Cardiac septum (tissue), 1 donor: ENCODE measurements around the gene SLAMF8. TPM values are rescaled to one million over a fixed set of nuclear protein-coding genes. Genes with fewer than 3 reads are reported as not detected.

Experiments
- DNase-seq: peaks from one replicate; pipeline ENCODE4 v3.0.0-alpha.2; 2020; ENCODE audit warnings: low spot score
- intact Hi-C: fragments of 100-400 bp; cut with DNase I; formaldehyde crosslinking; loops from one replicate; pipeline ENCODE4 v1.14.0; 2022
- total RNA-seq: library from RNA; stranded (reverse); fragmentation: NEBNext Ultra II Directional; extraction: Animal tissue kit (Norgen Biotek cat#: 25700); gene quantifications from one replicate; pipeline ENCODE4 v1.2.1, GENCODE V29; 2021
- donor health status: DM: no; HTN: no; CAD: no.

Gene SLAMF8
- total RNA-seq, 1 donor from 2014 or later = 1.5 TPM

- no peak for DNase-seq
- intact Hi-C loops = no loop called here
These were observed 35.9 kb downstream of the SLAMF8 start, which contains the start of gene VSIG8 for GRCh38 chr1:159862557-159862956. Gene VSIG8, minus strand, starts transcription at chr1:159862657. Its CDS starts 136 bp downstream, at chr1:159862521.

- DNase-seq = no peak
- intact Hi-C loops = no loop called here
These were observed 37.6 kb downstream of the SLAMF8 start for GRCh38 chr1:159864262-159864661.

- no peak for DNase-seq
- intact Hi-C loops = no loop called here
These were observed 39.4 kb downstream of the SLAMF8 start for GRCh38 chr1:159866066-159866465.

DNA sequence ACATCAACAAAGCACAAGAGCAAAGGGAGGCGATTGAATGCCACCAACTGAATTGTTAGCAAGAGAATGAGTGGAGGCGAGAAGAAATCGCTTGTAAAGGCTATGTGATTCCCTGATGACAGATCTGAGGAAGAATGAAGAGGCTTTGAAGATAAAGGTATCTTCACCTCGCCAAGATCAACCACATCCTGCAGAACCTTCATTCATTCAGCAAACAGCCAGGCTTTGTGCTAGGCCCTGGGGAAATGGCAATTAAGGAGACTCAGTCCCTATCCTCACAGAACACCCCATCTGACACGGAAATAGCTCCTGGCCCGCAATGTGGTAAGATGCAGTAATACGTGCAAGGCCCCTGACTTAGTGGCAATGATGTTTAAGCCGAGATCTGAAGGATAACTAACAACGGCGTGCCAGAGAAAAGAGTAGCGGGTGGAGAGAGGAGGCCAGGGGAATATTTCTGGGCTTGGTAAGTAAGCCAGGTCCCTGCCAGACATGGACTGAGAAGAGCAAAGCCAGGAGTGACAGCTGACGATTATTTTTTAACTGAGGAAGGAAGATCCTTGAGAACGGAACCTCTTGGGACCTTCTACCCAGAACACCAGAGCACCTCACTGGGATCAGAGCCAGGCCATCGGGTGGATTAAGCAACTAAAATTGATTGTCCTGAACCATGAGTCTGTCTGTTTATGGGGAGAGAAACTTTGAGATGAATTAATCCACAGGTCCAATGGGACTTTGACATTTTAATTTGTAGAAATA, 40.4 kb downstream of the SLAMF8 start:
- DNase-seq = no peak
- intact Hi-C loops = no loop called here

- no peak for DNase-seq
- intact Hi-C loops = no loop called here
These were observed 41.0 kb downstream of the SLAMF8 start for GRCh38 chr1:159867664-159868026.

DNA sequence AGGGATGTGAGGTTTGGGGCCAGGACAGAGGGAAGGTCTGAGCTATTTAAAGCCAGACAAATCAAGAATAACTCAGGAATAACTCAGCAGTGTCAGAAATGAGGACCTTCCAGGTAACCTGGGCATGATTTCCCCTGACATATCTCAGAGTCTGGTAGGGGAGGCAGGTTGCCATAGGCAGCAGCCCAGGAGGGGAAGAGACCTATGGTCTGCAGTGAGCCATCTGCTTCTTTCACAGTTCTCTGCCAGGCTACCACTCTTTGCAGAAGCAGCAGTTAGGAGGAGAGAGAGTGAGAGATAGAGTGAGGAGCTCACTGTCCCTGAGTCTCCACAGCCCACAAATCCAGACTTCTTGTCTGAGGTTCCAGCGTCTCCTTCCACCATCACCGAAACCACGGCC, 42.1 kb downstream of the SLAMF8 start:
- intact Hi-C loops = no loop called here
- no peak for DNase-seq

DNA sequence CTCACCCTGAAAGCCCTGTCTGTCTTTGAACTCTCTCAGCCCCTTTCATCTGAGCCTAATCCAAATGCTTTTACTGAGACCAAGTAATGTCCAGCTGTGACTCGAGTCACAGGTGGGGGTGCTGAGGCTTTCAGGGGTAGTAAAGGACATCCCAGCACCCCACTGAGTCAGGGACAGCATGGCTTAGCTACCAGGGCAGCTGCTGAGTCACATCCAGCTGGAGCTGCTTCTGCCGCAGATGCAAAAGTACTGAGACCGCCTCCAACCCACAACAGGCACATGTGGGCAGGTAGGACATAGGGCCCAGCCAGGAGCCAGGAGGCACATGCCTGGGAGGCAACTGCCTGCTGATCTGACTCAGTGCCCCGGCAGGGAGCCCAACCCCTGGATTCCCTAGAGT, 42.5 kb downstream of the SLAMF8 start:
- no peak for DNase-seq
- intact Hi-C loops = no loop called here

GRCh38 chr1:159869607-159870006, 42.9 kb downstream of the SLAMF8 start:
- DNase-seq = no peak
- intact Hi-C loops = no loop called here

GRCh38 chr1:159870704-159871103, 44.0 kb downstream of the SLAMF8 start:
- no peak for DNase-seq
- intact Hi-C loops = no loop called here

DNA sequence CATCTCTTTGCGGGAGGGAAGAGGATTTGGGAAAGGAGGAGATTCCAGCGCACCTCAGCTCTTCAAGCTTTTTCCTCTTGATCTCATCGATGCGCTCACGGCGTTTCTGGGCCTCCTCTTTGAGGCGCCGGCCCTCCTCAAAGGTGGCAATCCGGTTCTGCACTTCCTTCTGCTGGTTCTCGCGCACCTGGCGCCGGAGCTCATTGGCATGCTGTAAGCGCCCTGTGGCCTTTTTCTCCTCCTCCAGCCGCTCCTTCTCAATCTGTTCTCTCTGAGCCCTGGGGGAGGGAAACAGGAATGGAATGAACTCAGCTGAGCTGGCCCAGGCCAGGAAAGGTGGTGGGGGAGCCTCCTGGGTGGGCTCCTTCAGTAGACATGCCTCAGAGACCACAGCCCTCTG, 46.2 kb downstream of the SLAMF8 start:
- DNase-seq = no peak
- intact Hi-C loops = no loop called here

DNA sequence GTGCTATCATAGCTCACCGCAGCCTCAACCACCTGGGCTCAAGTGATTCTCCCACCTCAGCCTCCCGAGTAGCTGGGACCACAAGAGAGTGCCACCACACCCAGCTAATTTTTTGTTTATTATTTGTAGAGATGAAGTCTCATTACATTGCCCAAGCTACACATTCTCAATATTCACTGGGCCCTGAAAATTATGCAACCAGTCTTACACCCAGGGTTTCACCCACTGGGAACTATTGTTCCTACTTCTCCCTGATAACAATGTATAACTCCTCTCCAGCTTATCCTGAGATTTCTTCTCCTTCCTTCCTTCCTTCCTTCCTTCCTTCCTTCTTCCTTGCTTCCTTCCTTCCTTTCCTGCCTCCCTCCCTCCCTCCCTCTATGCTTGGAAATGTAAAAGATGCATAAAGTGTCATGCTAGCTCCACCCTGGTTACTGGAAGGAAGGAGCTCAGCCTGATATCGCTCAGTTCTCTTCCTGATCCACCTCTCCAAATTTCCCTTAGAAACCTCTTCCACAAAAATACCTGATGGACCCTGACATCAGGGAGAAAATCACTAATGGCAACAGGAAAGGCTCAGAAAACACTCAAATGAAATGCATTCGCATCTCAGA, 47.0 kb downstream of the SLAMF8 start:
- intact Hi-C loops = no loop called here
- no peak for DNase-seq

DNA sequence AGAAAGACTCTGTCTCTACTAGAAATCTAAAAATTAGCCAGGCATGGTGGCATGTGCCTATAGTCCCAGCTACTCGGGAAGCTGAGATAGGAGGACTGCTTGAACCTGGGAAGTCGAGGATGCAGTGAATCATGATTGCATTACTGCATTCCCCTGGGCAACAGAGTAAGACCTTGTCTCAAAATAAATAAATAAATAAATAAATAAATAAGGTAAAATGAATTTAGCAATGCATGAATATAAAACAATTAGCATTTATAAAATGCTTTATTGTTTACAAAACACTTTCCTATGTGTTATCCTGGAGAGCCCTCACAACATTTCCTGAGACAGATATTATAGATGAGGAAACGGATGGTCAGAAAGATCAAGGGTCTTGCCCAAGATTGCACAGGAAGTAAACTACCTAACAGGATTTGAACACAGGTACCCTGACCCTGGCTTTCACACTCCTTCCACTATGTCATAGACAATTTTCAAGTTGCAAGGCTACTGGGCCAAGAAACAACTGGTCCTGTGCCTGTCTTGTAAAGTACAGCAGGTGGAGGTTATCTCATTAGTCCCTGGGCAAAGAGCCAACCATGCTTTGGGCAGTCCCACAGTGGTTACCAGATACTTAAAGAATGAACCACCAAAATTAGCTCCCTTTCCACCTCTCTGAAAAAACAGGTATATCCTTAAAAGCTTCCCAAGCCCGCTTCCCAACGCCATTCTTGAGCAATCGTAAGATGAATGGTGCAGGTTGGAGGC, 51.2 kb downstream of the SLAMF8 start:
- no peak for DNase-seq
- intact Hi-C loops = no loop called here

GRCh38 chr1:159879136-159879535, 52.5 kb downstream of the SLAMF8 start:
- intact Hi-C loops = no loop called here
- no peak for DNase-seq

DNA sequence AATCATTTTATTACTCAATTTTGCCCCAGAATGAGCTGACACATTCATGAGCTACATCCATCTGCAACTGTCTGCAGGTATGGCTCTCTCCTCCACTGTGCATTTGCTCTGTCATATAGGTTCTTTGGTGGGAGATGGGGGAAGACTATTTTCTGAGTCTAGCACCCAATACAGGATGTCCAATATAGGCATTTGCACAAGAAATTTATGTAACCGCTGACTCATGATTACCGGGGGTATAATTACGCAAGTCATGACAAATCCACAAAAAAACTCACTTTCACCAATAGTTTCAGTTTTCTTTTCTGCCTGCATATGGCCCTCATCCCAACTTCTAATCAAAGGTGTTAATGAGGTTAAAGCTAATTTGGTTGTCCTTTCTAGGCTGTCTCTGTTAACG, 53.3 kb downstream of the SLAMF8 start:
- no peak for DNase-seq
- intact Hi-C loops = no loop called here

GRCh38 chr1:159880430-159880829, 53.8 kb downstream of the SLAMF8 start:
- DNase-seq = no peak
- intact Hi-C loops = no loop called here

DNA sequence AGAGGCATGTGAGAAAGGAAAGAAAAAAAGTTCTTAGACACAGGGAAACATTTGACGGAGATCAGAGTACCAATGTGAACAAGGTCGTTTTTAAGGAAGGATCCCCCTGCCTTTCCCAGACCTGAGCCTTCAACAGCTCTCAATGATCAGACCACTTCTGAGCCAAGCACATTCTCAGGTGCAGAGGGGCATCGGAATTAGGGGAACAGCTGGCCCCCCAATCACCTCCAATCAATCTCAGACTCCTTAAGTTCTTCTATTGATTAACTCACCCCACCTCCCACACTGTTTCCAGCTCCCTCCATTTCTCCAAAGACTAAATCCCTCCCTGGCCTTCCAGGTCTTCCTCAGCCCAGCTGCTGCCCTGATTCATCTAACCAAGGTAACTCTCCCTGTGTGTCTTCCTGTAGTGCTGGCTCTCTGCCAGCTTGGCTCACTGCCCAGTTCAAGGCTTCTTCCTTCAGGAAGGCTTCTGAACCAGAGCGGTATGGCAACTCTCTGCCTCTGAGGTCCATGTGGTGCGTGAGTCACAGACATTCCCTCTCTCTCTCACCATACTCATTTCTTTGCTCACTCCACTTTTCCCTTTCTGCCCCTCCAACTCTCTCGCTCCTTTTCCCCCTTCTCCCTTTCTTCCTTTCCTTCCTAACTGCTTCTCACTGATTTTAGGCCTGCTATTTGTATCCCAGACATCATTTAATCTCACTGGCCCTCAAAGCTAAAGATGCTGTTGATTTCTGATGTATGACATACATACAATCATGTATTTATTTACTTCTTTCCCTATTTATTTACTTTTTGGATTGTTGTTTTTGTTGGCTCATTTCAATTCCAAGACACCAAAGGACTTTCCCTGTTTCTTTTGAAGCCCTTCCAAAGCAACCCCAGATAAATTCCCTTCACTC, 55.2 kb downstream of the SLAMF8 start:
- intact Hi-C loops = no loop called here
- DNase-seq = peak; percentile 81

GRCh38 chr1:159882527-159882862, 55.8 kb downstream of the SLAMF8 start:
- no peak for DNase-seq
- intact Hi-C loops = no loop called here

- intact Hi-C loops = no loop called here
- no peak for DNase-seq
These were observed 56.5 kb downstream of the SLAMF8 start for GRCh38 chr1:159883134-159883533.

DNA sequence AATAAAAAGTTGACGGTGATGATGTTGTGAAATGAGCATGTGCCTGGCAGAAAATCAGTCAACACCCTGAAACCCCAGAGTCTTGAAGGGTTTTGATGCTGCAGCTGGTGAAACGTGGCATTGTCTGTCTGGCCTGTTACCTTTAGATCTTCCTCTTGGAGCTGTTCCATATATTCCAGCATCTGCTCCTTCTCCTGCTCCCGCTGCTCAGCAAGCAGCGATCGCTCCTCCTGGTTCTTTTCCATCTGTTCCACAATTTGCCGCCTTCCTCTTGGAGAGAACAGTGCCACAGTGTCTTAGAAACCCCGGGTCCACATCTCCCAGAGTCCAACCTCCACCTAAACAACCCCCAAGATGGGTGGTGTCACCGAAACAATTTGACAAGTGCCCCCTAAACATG, 57.6 kb downstream of the SLAMF8 start:
- intact Hi-C loops = no loop called here
- no peak for DNase-seq
